ENCODE measurements around the gene CORO7. TPM values are rescaled to one million over a fixed set of nuclear protein-coding genes. Genes with fewer than 3 reads are reported as not detected.

The CORO7 gene
- total RNA-seq, 4 donors from 2014 or later = 18.8 to 29.6 (median 25.7) TPM

DNA sequence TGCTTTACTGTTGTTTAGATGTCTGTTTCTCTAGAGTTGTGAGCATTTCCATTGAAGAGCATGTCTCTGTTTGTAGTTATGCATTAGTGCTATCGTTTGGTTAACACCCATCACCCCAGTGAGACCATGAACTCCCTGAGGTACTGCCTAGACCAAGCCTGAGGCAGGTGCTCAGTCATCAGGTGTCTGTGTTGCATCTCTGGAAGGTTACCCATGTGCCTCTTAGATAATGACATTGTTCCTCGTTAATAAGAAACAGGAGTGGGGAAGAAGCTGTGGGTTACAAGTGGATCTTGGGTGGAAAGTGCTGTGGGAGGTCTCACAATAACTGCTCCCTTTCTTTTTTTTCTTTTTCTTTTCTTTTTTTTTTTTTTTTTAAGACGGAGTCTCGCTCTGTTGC, 27.6 kb upstream of the CORO7 start:
- Histone ChIP-seq H3K27me3 (no peaks in the 10 kb centered on the region), H3K4me1 (no peaks in the 10 kb centered on the region), H3K4me3 (no peak overlapping the region), H3K27ac (no peak overlapping the region), H3K9me3 (no peaks in the 10 kb centered on the region), H3K36me3 (peaks cover 95% of the 10 kb centered on the region)
- 87% methylated on average over 4 of the region's 4 CpGs for WGBS
- no peak for TF ChIP-seq POLR2A (IDR thresholded peaks at IDR 0.05)
- TF ChIP-seq EP300 (IDR thresholded peaks at IDR 0.05) = no peak
- TF ChIP-seq, protein P1, sequence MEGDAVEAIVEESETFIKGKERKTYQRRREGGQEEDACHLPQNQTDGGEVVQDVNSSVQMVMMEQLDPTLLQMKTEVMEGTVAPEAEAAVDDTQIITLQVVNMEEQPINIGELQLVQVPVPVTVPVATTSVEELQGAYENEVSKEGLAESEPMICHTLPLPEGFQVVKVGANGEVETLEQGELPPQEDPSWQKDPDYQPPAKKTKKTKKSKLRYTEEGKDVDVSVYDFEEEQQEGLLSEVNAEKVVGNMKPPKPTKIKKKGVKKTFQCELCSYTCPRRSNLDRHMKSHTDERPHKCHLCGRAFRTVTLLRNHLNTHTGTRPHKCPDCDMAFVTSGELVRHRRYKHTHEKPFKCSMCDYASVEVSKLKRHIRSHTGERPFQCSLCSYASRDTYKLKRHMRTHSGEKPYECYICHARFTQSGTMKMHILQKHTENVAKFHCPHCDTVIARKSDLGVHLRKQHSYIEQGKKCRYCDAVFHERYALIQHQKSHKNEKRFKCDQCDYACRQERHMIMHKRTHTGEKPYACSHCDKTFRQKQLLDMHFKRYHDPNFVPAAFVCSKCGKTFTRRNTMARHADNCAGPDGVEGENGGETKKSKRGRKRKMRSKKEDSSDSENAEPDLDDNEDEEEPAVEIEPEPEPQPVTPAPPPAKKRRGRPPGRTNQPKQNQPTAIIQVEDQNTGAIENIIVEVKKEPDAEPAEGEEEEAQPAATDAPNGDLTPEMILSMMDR (IDR thresholded peaks at IDR 0.05) = no peak
- no peak for TF ChIP-seq POLR2AphosphoS5 (IDR thresholded peaks at IDR 0.05)
- DNase-seq (ENCODE audit: low spot score in 2 of 2) = no peak

DNA sequence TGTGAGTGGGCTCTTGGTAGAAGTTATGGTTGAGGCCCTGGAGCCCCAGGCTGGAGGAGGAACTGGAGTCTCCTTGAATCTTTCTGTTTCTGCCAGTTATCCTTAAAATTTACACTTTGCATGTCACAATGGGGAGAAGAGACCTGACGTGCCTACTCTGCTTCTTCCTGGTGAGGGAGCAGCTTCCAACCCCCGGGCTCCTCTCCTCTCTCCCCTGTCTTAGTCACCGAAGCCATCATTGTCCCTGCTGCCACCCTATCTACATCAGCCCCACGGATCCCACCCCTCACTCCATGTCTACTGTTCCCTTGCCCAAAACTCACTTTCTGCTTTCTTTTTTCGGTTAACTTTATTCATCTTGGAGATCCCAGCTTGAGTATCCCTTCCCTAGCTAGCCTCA, 26.9 kb upstream of the CORO7 start:
- H3K27ac ChIP-seq = no peak overlapping the region
- H3K36me3 ChIP-seq = peaks cover 93% of the 10 kb centered on the region
- H3K9me3 ChIP-seq = no peaks in the 10 kb centered on the region
- no peaks in the 10 kb centered on the region for H3K27me3 ChIP-seq
- H3K4me3 ChIP-seq = no peak overlapping the region
- no peak for DNase-seq (ENCODE audit: low spot score in 2 of 2)
- H3K4me1 ChIP-seq = no peaks in the 10 kb centered on the region
- TF ChIP-seq POLR2A (IDR thresholded peaks at IDR 0.05) (no peak), POLR2AphosphoS5 (IDR thresholded peaks at IDR 0.05) (no peak), EP300 (IDR thresholded peaks at IDR 0.05) (no peak)
- TF ChIP-seq, protein P1 (IDR thresholded peaks at IDR 0.05) = no peak
- 74% methylated on average over 5 of the region's 5 CpGs for WGBS

DNA sequence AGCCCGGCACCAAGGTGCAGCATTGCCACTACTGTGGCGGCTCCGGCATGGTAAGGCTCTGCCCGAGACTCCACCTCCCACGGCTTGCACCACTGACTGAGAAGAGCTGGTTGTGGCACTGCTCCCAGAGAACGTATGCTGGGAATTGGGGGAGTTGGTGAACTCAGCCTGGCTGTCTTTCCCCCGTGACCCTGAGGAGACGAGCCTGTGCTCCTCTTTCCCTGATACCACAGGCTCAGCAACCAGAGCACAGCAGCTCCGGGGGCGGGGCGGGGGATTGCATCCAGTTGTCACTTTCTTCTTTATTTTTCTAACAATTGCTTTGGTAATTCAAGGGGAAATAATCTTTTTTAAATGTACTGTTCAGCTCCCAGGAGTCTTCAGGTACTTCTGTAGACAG, 26.0 kb upstream of the CORO7 start:
- Histone ChIP-seq H3K4me1 (no peaks in the 10 kb centered on the region), H3K9me3 (no peaks in the 10 kb centered on the region), H3K36me3 (peaks cover 95% of the 10 kb centered on the region), H3K27me3 (no peaks in the 10 kb centered on the region), H3K4me3 (no peak overlapping the region), H3K27ac (no peak overlapping the region)
- no peak for TF ChIP-seq POLR2AphosphoS5 (IDR thresholded peaks at IDR 0.05)
- no peak for TF ChIP-seq EP300 (IDR thresholded peaks at IDR 0.05)
- TF ChIP-seq, protein P1 (IDR thresholded peaks at IDR 0.05) = no peak
- TF ChIP-seq POLR2A (IDR thresholded peaks at IDR 0.05) = no peak
- no peak for DNase-seq (ENCODE audit: low spot score in 2 of 2)
- 93% methylated on average over 11 of the region's 11 CpGs for WGBS

DNA sequence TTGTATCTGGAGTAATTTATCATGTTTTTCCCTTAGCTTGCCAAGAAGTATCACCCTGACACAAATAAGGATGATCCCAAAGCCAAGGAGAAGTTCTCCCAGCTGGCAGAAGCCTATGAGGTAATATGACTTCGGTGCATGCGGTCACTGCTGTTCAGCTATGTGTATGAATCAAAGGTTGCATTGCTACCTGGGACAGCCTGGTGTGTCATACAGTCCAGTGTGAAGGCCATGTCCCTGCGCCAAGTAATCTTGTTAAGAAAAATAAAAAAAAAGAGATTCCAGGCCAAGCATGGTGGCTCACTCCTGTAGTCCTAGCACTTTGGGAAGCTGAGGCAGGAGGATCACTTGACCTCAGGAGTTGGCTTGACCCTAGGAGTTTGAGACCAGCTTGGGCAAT, 21.0 kb upstream of the CORO7 start:
- Histone ChIP-seq H3K27ac (no peak overlapping the region), H3K9me3 (no peaks in the 10 kb centered on the region), H3K27me3 (no peaks in the 10 kb centered on the region), H3K4me1 (no peaks in the 10 kb centered on the region), H3K4me3 (no peak overlapping the region), H3K36me3 (peaks cover 77% of the 10 kb centered on the region)
- 93% methylated on average over 3 of the region's 3 CpGs for WGBS
- DNase-seq (ENCODE audit: low spot score in 2 of 2) = no peak
- no peak for TF ChIP-seq EP300 (IDR thresholded peaks at IDR 0.05)
- TF ChIP-seq, protein P1 (IDR thresholded peaks at IDR 0.05) = no peak
- no peak for TF ChIP-seq POLR2A (IDR thresholded peaks at IDR 0.05)
- no peak for TF ChIP-seq POLR2AphosphoS5 (IDR thresholded peaks at IDR 0.05)

DNA sequence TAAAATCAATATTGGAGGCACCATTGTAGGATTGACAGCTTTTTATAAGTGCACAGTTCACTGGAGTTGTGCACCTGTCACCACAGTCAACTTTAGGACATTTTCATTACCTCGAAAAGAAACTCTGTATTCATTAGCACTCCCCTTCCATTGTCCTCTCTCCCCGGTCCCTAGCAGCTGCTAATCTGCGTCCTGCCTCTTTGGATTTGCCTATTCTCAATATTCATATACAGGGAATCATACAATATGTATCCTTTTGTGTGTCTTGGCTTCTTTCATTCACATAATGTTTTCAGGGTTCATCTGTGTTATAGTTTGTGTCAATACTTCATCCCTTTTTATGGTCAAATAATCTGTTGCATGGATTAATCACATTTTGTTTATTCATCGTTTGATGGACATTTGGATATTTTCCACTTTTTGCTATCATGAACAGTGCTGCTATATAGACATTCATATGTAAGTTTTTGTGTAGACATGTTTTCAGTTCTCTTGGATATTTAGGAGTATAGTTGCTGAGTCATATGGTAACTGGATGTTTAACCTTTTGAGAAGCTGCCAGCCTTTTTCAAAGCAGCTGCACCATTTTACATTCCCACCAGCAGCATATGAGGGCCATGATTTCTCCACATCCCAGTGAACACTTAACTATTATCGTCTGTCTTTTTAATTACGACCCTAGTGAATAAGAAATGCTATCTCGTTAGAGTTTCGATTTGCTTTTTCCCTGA, 19.1 kb upstream of the CORO7 start:
- Histone ChIP-seq H3K9me3 (no peaks in the 10 kb centered on the region), H3K27ac (no peak overlapping the region), H3K4me3 (no peak overlapping the region), H3K36me3 (peaks cover 60% of the 10 kb centered on the region), H3K27me3 (no peaks in the 10 kb centered on the region), H3K4me1 (no peaks in the 10 kb centered on the region)
- no peak for DNase-seq (ENCODE audit: low spot score in 2 of 2)
- TF ChIP-seq, protein P1 (IDR thresholded peaks at IDR 0.05) = no peak
- TF ChIP-seq POLR2AphosphoS5 (IDR thresholded peaks at IDR 0.05) = no peak
- no peak for TF ChIP-seq POLR2A (IDR thresholded peaks at IDR 0.05)
- no peak for TF ChIP-seq EP300 (IDR thresholded peaks at IDR 0.05)
- WGBS = 71% methylated on average over 8 of the region's 8 CpGs

Data from suprapubic skin (tissue), 4 donors.